HEK293 (cell line): ENCODE data around the gene ITGB5.

ENCODE experiments used
- KLF1 ChIP-seq: fragments of 450-650 bp; formaldehyde crosslinking; IDR thresholded peaks from 2 replicates; pipeline ENCODE4 v1.5.1; 2016; ENCODE audit warnings: missing biosample characterization, missing genetic modification characterization
- PATZ1 ChIP-seq: fragments of 450-650 bp; formaldehyde crosslinking; IDR thresholded peaks from 2 replicates; pipeline ENCODE4 v1.5.1; 2016; ENCODE audit warnings: missing biosample characterization, missing genetic modification characterization
- PRDM10 ChIP-seq: fragments of 450-650 bp; formaldehyde crosslinking; IDR thresholded peaks from 2 replicates; pipeline ENCODE4 v1.5.1; 2016; ENCODE audit warnings: missing biosample characterization, missing genetic modification characterization
- YY1 ChIP-seq: fragments of 450-650 bp; formaldehyde crosslinking; IDR thresholded peaks from 2 replicates; pipeline ENCODE4 v1.5.1; 2018; ENCODE audit warnings: missing biosample characterization, missing genetic modification characterization
- ZBTB21 ChIP-seq: fragments of 450-650 bp; formaldehyde crosslinking; IDR thresholded peaks from 2 replicates; pipeline ENCODE4 v1.5.1; 2017; ENCODE audit warnings: missing biosample characterization, missing genetic modification characterization
- ZBTB7A ChIP-seq: fragments of 450-650 bp; formaldehyde crosslinking; IDR thresholded peaks from 2 replicates; pipeline ENCODE4 v1.5.1; 2016; ENCODE audit warnings: low read depth, missing biosample characterization, missing genetic modification characterization
- ZFHX2 ChIP-seq: fragments of 450-650 bp; formaldehyde crosslinking; conservative IDR thresholded peaks from 2 replicates; pipeline ENCODE4 v1.5.1; 2016; ENCODE audit warnings: missing biosample characterization, missing genetic modification characterization
- ZNF155 ChIP-seq: fragments of 450-650 bp; formaldehyde crosslinking; IDR thresholded peaks from 2 replicates; pipeline ENCODE4 v1.5.1; 2016; ENCODE audit warnings: missing biosample characterization, missing genetic modification characterization
- ZNF521 ChIP-seq: fragments of 450-650 bp; formaldehyde crosslinking; IDR thresholded peaks from 2 replicates; pipeline ENCODE4 v1.5.1; 2017; ENCODE audit warnings: missing biosample characterization, mild to moderate bottlenecking, missing genetic modification characterization

GRCh38 chr3:124748560-124749198 is 138.5 kb downstream of the ITGB5 start:
- TF ChIP-seq PRDM10 (tag by site-specific recombination) (no peak), KLF1 (tag by site-specific recombination) (no peak), YY1 (tag by site-specific recombination) (no peak), ZNF521 (tag by site-specific recombination) (no peak), ZNF155 (no peak), ZFHX2 (tag by site-specific recombination) (no peak), ZBTB7A (tag by site-specific recombination) (no peak), PATZ1 (tag by site-specific recombination) (no peak), ZBTB21 (no peak)
